HepG2 (cell line): ENCODE data around the gene LAMA5. TPM values are rescaled to one million over a fixed set of nuclear protein-coding genes. Genes with fewer than 3 reads are reported as not detected.

ENCODE experiments used
- BCL6 ChIP-seq: IDR thresholded peaks from 2 replicates; pipeline ENCODE4 v1.6.1; 2016; ENCODE audit warnings: missing genetic modification reagents, missing compliant biosample characterization
- GPN1 ChIP-seq: sonication (generic); formaldehyde crosslinking; IDR thresholded peaks from 2 replicates; pipeline ENCODE4 v1.5.1; 2020; ENCODE audit warnings: missing genetic modification reagents, borderline replicate concordance
- HIC2 ChIP-seq: sonication (generic); formaldehyde crosslinking; IDR thresholded peaks from 2 replicates; pipeline ENCODE4 v1.9.0; 2022; ENCODE audit warnings: low read depth, missing genetic modification reagents
- HNF4A ChIP-seq: sonication (generic); formaldehyde crosslinking; IDR thresholded peaks from 2 replicates; pipeline ENCODE4 v1.4.0; 2020; ENCODE audit warnings: missing genetic modification reagents
- MTF2 ChIP-seq: sonication (generic); formaldehyde crosslinking; IDR thresholded peaks from 2 replicates; pipeline ENCODE4 v1.5.0; 2020; ENCODE audit warnings: missing genetic modification reagents, borderline replicate concordance
- ONECUT2 ChIP-seq: sonication (generic); formaldehyde crosslinking; IDR thresholded peaks from 2 replicates; pipeline ENCODE4 v1.4.0; 2020; ENCODE audit warnings: missing genetic modification reagents
- SNRNP70 ChIP-seq: fragments of 200-400 bp; formaldehyde crosslinking; IDR thresholded peaks from 2 replicates; pipeline ENCODE4 v1.6.1; 2017; ENCODE audit warnings: mild to moderate bottlenecking, low read depth, low read length, moderate library complexity
- SP5 ChIP-seq: IDR thresholded peaks from 2 replicates; pipeline ENCODE4 v1.6.1; 2016; ENCODE audit warnings: low read depth, borderline replicate concordance
- STAT6 ChIP-seq: sonication (generic); formaldehyde crosslinking; IDR thresholded peaks from 2 replicates; pipeline ENCODE4 v1.4.0; 2020; ENCODE audit warnings: missing genetic modification reagents, mild to moderate bottlenecking, borderline replicate concordance
- SUZ12 ChIP-seq: fragments of 150-350 bp; IDR thresholded peaks from 2 replicates; pipeline ENCODE4 v1.6.1; 2014; ENCODE audit warnings: low read depth, low read length
- ZBTB3 ChIP-seq: sonication (generic); formaldehyde crosslinking; IDR thresholded peaks from 2 replicates; pipeline ENCODE4 v1.4.0; 2020; ENCODE audit warnings: low read depth, mild to moderate bottlenecking, moderate library complexity, missing genetic modification reagents, borderline replicate concordance
- ZNF296 ChIP-seq: sonication (generic); formaldehyde crosslinking; conservative IDR thresholded peaks from 2 replicates; pipeline ENCODE4 v1.5.0; 2020; ENCODE audit warnings: mild to moderate bottlenecking, missing genetic modification reagents
- ZNF407 ChIP-seq: sonication (generic); formaldehyde crosslinking; IDR thresholded peaks from one replicate; pipeline ENCODE4 v1.5.1; 2020; ENCODE audit warnings: mild to moderate bottlenecking, missing genetic modification reagents; ENCODE audit errors: not compliant biosample characterization
- ZNF644 ChIP-seq: IDR thresholded peaks from 2 replicates; pipeline ENCODE4 v1.6.1; 2016; ENCODE audit warnings: low read depth
- polyA plus RNA-seq, 8 experiments: library from polyadenylated mRNA; depleted of rRNA in 3 of 8; stranded (reverse) in 7 of 8; unstranded in 1 of 8; fragments of >200 nt; fragmentation: Illumina TruSeq in 4 of 8; extraction: Trizol in 4 of 8; gene quantifications; 2 replicates each; pipeline versions ENCODE4 v1.2.1 to v1.2.3, GENCODE V29; 2011 to 2016; ENCODE audit warnings: low read depth in 4 of 8, missing spikeins in 1 of 8, mixed read lengths in 1 of 8; ENCODE audit not compliant: insufficient read depth in 1 of 8
- total RNA-seq, 5 experiments: library from RNA; depleted of rRNA; stranded (reverse); fragments of >200 nt; fragmentation: Illumina TruSeq; extraction: Trizol; gene quantifications; 2 replicates each; pipeline ENCODE4 v1.2.3, GENCODE V29; 2016; ENCODE audit warnings: low read depth in 1 of 5

Gene LAMA5
- total and polyA plus RNA-seq, 2 of the 13 experiments (the other 11 are each of a cell fraction or from before 2014, with no cell fraction given), result 21.0 to 44.7 TPM

- TF ChIP-seq HIC2 (CRISPR knock-in tag), result peak; percentile 43; the same call in 1 of the 2 replicates
- no peak for TF ChIP-seq ZNF296
- no peak for TF ChIP-seq SUZ12
- no peak for TF ChIP-seq SNRNP70
- no peak for TF ChIP-seq ZBTB3 (CRISPR knock-in tag)
- no peak for TF ChIP-seq MTF2 (CRISPR knock-in tag)
- no peak for TF ChIP-seq ZNF644 (CRISPR knock-in tag)
- no peak for TF ChIP-seq SP5
- TF ChIP-seq BCL6 (CRISPR knock-in tag), result 0 out of 2 replicates have a peak, but pooled peaks have one; percentile 6
- TF ChIP-seq ONECUT2 (CRISPR knock-in tag), result no peak
- TF ChIP-seq ZNF407 (CRISPR knock-in tag), result no peak
- no peak for TF ChIP-seq STAT6
- TF ChIP-seq HNF4A, result peak; percentile 10; the same call in 1 of the 2 replicates
- no peak for TF ChIP-seq GPN1 (CRISPR knock-in tag)
These were observed 61.9 kb downstream of the LAMA5 start (continued) for GRCh38 chr20:62305149-62305764.
